Activated T-cell treated with anti-CD3 and anti-CD28 coated beads, Interleukin-2, amount 50 U/mL, for 1 hour (primary cell): ENCODE measurements around the gene LYSMD2.

Source experiments
- DNase-seq: peaks from one replicate; pipeline ENCODE4 v3.0.0-alpha.2; 2020

LYSMD2 gene

GRCh38 chr15:51751697-51752683 is 14.5 kb upstream of the LYSMD2 start:
- DNase-seq: no peak

GRCh38 chr15:51750792-51751696 is 13.6 kb upstream of the LYSMD2 start, which contains the start of gene TMOD2:
TMOD2 (plus strand) TSS chr15:51751597; CDS start chr15:51766442, 14,845 bp downstream.
- DNase-seq: peak; percentile 68

GRCh38 chr15:51750186-51750585 is 12.7 kb upstream of the LYSMD2 start:
- DNase-seq: no peak

- no peak for DNase-seq
These were observed 11.9 kb upstream of the LYSMD2 start for GRCh38 chr15:51749307-51749706.

GRCh38 chr15:51739061-51739712 is 1.7 kb upstream of the LYSMD2 start:
- no peak for DNase-seq

GRCh38 chr15:51738553-51738952 is 1.1 kb upstream of the LYSMD2 start:
- DNase-seq: no peak

GRCh38 chr15:51736751-51737521 is 519 bp downstream of the LYSMD2 start:
- peak; percentile 72 for DNase-seq

- DNase-seq: no peak
These were observed 1.4 kb downstream of the LYSMD2 start for GRCh38 chr15:51736069-51736468.

- DNase-seq: no peak
These were observed 2.0 kb downstream of the LYSMD2 start for GRCh38 chr15:51735228-51736010.

- DNase-seq: no peak
These were observed 4.8 kb downstream of the LYSMD2 start for GRCh38 chr15:51732646-51733045.

- peak; percentile 38 for DNase-seq
These were observed 5.7 kb downstream of the LYSMD2 start for GRCh38 chr15:51731549-51732267.

GRCh38 chr15:51727141-51727897 is 10.1 kb downstream of the LYSMD2 start:
- DNase-seq: no peak

- no peak for DNase-seq
These were observed 11.0 kb downstream of the LYSMD2 start for GRCh38 chr15:51726302-51727073.

GRCh38 chr15:51724673-51725072 is 12.8 kb downstream of the LYSMD2 start:
- no peak for DNase-seq

- no peak for DNase-seq
These were observed 13.3 kb downstream of the LYSMD2 start for GRCh38 chr15:51724199-51724598.

GRCh38 chr15:51721199-51721960 is 16.1 kb downstream of the LYSMD2 start:
- DNase-seq: no peak

GRCh38 chr15:51720201-51720995 is 17.1 kb downstream of the LYSMD2 start:
- no peak for DNase-seq
